CD14-positive monocyte (primary cell): ENCODE measurements around the gene CFAP57. TPM values are rescaled to one million over a fixed set of nuclear protein-coding genes. Genes with fewer than 3 reads are reported as not detected.

Experiments
- DNase-seq, 3 donors: peaks; one replicate each; pipeline ENCODE4 v3.0.0-alpha.2; 2011 to 2022
- H2AFZ ChIP-seq: 2 replicates; pipeline ENCODE4 v1.6.0; 2012; ENCODE audit warnings: mild to moderate bottlenecking, low read depth, low read length, inconsistent platforms; ENCODE audit not compliant: insufficient read depth, poor library complexity, severe bottlenecking
- H3K27ac ChIP-seq, 2 donors: 1 replicate in 1 of 2; 2 replicates in 1 of 2; pipeline ENCODE4 v1.5.1; 2012 to 2013; ENCODE audit warnings: low read length in 2 of 2, control low read depth in 1 of 2, inconsistent platforms in 1 of 2, low read depth in 1 of 2, mild to moderate bottlenecking in 1 of 2
- H3K27me3 ChIP-seq, 2 donors: one replicate each; pipeline versions ENCODE4 v1.6.0 to v1.6.1; 2011 to 2013; ENCODE audit warnings: low read length in 2 of 2; ENCODE audit not compliant: control insufficient read depth in 2 of 2, insufficient read depth in 2 of 2
- H3K36me3 ChIP-seq, 2 donors: replicated peaks in 1 of 2; 1 replicate in 1 of 2; 2 replicates in 1 of 2; pipeline versions ENCODE4 v1.5.1 to v1.6.1; 2012 to 2013; ENCODE audit warnings: low read length in 2 of 2, control low read depth in 1 of 2, inconsistent platforms in 1 of 2, mild to moderate bottlenecking in 1 of 2; ENCODE audit not compliant: insufficient read depth in 2 of 2, control insufficient read depth in 1 of 2
- H3K4me1 ChIP-seq, 2 donors: 1 replicate in 1 of 2; 2 replicates in 1 of 2; pipeline versions ENCODE4 v1.5.1 to v1.6.1; 2012 to 2013; ENCODE audit warnings: low read length in 2 of 2, control low read depth in 1 of 2, inconsistent platforms in 1 of 2, mild to moderate bottlenecking in 1 of 2, moderate library complexity in 1 of 2; ENCODE audit not compliant: insufficient read depth in 2 of 2, control insufficient read depth in 1 of 2
- H3K4me2 ChIP-seq: replicated peaks from 2 replicates; pipeline ENCODE3; 2012; ENCODE audit warnings: low read length, moderate library complexity, mild to moderate bottlenecking; ENCODE audit not compliant: poor library complexity, severe bottlenecking; ENCODE audit errors: extremely low read depth
- H3K4me3 ChIP-seq, 3 experiments: fragments of 200-600 bp in 1 of 3; sonication (generic) in 1 of 3; replicated peaks in 1 of 3; 1 replicate in 2 of 3; 2 replicates in 1 of 3; pipeline ENCODE4 v1.5.1; 2011 to 2013; ENCODE audit warnings: low read length in 3 of 3, mild to moderate bottlenecking in 3 of 3, control low read depth in 2 of 3, low read depth in 2 of 3, inconsistent platforms in 1 of 3, moderate library complexity in 1 of 3
- H3K79me2 ChIP-seq: 2 replicates; pipeline ENCODE4 v1.6.0; 2012; ENCODE audit warnings: mild to moderate bottlenecking, control low read depth, inconsistent platforms, low read length, moderate library complexity; ENCODE audit not compliant: insufficient read depth
- H3K9ac ChIP-seq: 2 replicates; pipeline ENCODE4 v1.6.0; 2017; ENCODE audit warnings: low read length, mild to moderate bottlenecking; ENCODE audit not compliant: insufficient read depth, poor library complexity, severe bottlenecking
- H3K9me3 ChIP-seq, 2 donors: replicated peaks in 1 of 2; 1 replicate in 1 of 2; 2 replicates in 1 of 2; pipeline versions ENCODE4 v1.5.1 to v1.6.1; 2012 to 2013; ENCODE audit warnings: low read length in 2 of 2, control low read depth in 1 of 2; ENCODE audit not compliant: control insufficient read depth in 1 of 2, insufficient read depth in 1 of 2
- H4K20me1 ChIP-seq: 2 replicates; pipeline ENCODE4 v1.6.0; 2012; ENCODE audit warnings: mild to moderate bottlenecking, low read length, control low read depth, moderate library complexity; ENCODE audit not compliant: insufficient read depth
- H3K27ac Mint-ChIP-seq, 7 donors: one replicate each; pipeline ENCODE4 v1.8.0; 2020; ENCODE audit warnings: mild to moderate bottlenecking in 7 of 7, mixed read lengths in 7 of 7, moderate library complexity in 6 of 7, inconsistent platforms in 2 of 7
- H3K27me3 Mint-ChIP-seq, 3 donors: one replicate each; pipeline ENCODE4 v1.8.0; 2021 to 2022; ENCODE audit warnings: low read depth in 3 of 3, mild to moderate bottlenecking in 3 of 3, mixed read lengths in 3 of 3, moderate library complexity in 3 of 3, inconsistent platforms in 1 of 3
- H3K36me3 Mint-ChIP-seq, 2 donors: one replicate each; pipeline ENCODE4 v1.8.0; 2020; ENCODE audit warnings: mixed read lengths in 2 of 2, inconsistent platforms in 1 of 2, mild to moderate bottlenecking in 1 of 2
- H3K4me1 Mint-ChIP-seq: one replicate; pipeline ENCODE4 v1.8.0; 2020; ENCODE audit warnings: mild to moderate bottlenecking, mixed read lengths
- H3K4me3 Mint-ChIP-seq, 2 donors: one replicate each; pipeline ENCODE4 v1.8.0; 2020; ENCODE audit warnings: mild to moderate bottlenecking in 2 of 2, mixed read lengths in 2 of 2, moderate library complexity in 1 of 2
- H3K9me3 Mint-ChIP-seq, 7 donors: one replicate each; pipeline ENCODE4 v1.8.0; 2020 to 2022; ENCODE audit warnings: mixed read lengths in 7 of 7, mild to moderate bottlenecking in 6 of 7, moderate library complexity in 6 of 7, inconsistent platforms in 2 of 7
- WGBS: methylation state at CpG from one replicate; pipeline ENCODE4 v1.1.5; 2013; ENCODE audit warnings: missing lambda C conversion rate; ENCODE audit not compliant: insufficient coverage; 5-methylcytosine and 5-hydroxymethylcytosine counted together
- intact Hi-C, 2 donors: fragments of 100-400 bp; cut with micrococcal nuclease; formaldehyde crosslinking; loops; one replicate each; pipeline versions ENCODE4 v1.15.0 to v1.15.1; 2023
- polyA plus RNA-seq, 3 donors: library from polyadenylated mRNA; depleted of rRNA in 1 of 3; unstranded in 2 of 3; stranded (reverse) in 1 of 3; fragments of 300-500 nt in 2 of 3; fragments of >200 nt in 1 of 3; fragmentation: Illumina TruSeq in 2 of 3; gene quantifications; 1 replicate in 2 of 3; 2 replicates in 1 of 3; pipeline ENCODE4 v1.2.3, GENCODE V29; 2012 to 2021
- TF ChIP-seq, protein P1 (sequence below): fragments of 200-600 bp; IDR thresholded peaks from one replicate; pipeline ENCODE4 v1.8.0; 2022; ENCODE audit warnings: antibody characterized with exemption, mild to moderate bottlenecking

CFAP57 gene
- polyA plus RNA-seq, 3 donors: 0.01 to 0.05 TPM; not detected in 1

DNA sequence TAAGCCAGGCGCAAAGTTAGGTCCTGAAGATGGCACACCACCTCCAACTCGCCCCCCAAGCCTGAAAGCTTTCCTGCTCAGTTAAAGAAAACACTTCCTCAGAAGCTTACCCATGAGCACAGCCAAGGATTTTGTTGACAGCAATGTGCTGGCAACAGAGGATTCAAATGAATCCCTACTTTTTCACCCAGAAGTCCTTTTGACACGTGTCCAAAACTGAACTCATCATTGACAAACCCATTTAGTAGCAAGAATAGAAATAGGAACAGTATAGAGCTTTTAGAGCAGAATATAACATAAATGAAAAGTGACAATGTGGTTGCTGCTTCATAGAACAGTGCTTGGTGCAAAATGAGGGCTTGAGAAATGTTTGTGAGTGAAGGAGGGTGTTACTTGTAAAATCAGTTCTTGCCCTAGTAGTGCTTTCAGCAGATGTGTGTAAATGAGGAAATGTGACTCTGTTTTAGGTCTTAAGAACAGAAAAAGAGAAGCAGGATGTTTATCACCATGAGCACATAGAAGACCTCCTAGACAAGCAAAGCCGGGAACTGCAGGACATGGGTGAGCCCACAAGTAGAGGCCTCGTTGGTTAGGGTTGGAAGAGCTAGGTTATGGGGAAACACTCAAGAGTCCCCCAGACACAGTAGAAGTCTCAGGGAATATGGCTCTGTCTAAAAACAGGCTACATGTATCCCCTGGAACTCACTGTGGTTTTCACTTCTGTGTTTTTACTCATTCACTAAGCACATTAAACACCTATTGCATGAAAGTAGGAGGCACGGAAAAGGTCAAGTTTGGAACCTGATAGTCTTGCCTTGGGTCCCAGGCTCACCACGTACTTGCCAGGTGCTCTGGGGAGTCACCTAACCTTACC is 49.0 kb downstream of the CFAP57 start:
- no peaks in the 10 kb centered on the region for H3K9me3 Mint-ChIP-seq
- Histone ChIP-seq H3K4me2 (no peak overlapping the region), H3K9me3 (no peaks in the 10 kb centered on the region), H3K79me2 (no peaks in the 10 kb centered on the region), H3K9ac (no peak overlapping the region), H3K4me1 (peaks cover 10 to 11% of the 10 kb centered on the region in 2 donors), H2AFZ (peak overlapping the region; percentile 58), H3K4me3 (no peak overlapping the region), H3K36me3 (no peaks in the 10 kb centered on the region), H3K27me3 (no peaks in the 10 kb centered on the region), H3K27ac (no peak overlapping the region), H4K20me1 (no peaks in the 10 kb centered on the region)
- TF ChIP-seq, protein P1, sequence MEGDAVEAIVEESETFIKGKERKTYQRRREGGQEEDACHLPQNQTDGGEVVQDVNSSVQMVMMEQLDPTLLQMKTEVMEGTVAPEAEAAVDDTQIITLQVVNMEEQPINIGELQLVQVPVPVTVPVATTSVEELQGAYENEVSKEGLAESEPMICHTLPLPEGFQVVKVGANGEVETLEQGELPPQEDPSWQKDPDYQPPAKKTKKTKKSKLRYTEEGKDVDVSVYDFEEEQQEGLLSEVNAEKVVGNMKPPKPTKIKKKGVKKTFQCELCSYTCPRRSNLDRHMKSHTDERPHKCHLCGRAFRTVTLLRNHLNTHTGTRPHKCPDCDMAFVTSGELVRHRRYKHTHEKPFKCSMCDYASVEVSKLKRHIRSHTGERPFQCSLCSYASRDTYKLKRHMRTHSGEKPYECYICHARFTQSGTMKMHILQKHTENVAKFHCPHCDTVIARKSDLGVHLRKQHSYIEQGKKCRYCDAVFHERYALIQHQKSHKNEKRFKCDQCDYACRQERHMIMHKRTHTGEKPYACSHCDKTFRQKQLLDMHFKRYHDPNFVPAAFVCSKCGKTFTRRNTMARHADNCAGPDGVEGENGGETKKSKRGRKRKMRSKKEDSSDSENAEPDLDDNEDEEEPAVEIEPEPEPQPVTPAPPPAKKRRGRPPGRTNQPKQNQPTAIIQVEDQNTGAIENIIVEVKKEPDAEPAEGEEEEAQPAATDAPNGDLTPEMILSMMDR: no peak
- peaks cover 0 to 2% (median 0%) of the 10 kb centered on the region in 3 donors for H3K27me3 Mint-ChIP-seq
- H3K27ac Mint-ChIP-seq: peak overlapping the region in 4 of 7 donors; percentile 3 to 57 (median 44)
- peak overlapping the region in 1 of 2 donors; percentile 56 for H3K4me3 Mint-ChIP-seq
- intact Hi-C loops: no loop called here
- peaks cover 15% of the 10 kb centered on the region for H3K4me1 Mint-ChIP-seq
- WGBS: 29% methylated on average over 4 of the region's 7 CpGs
- no peaks in the 10 kb centered on the region for H3K36me3 Mint-ChIP-seq
- DNase-seq: peak in 1 of 3 donors; percentile 21

DNA sequence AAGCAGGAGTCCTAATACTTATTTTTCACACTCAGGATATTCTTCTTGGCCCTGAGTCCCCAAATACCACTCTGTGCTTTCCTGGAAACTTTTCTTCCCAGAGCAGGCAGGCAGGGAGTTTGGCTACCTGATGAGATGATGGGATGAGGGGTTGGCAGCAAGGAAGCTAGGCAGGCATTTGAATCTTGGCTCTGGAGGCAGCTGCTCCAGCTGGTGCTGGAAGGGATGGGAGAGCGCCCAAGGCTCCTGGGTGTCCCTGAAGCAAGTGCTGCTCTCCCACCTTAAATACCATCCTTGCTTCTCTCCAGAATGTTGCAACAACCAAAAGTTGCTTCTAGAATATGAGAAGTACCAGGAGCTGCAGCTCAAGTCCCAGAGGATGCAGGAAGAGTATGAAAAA is 49.7 kb downstream of the CFAP57 start:
- TF ChIP-seq, protein P1: no peak
- Histone ChIP-seq H3K4me3 (no peak overlapping the region), H3K79me2 (no peaks in the 10 kb centered on the region), H3K27me3 (no peaks in the 10 kb centered on the region), H2AFZ (no peak overlapping the region), H3K4me2 (no peak overlapping the region), H3K36me3 (no peaks in the 10 kb centered on the region), H3K9me3 (no peaks in the 10 kb centered on the region), H3K9ac (no peak overlapping the region), H3K27ac (no peak overlapping the region), H4K20me1 (no peaks in the 10 kb centered on the region), H3K4me1 (peaks cover 10 to 11% of the 10 kb centered on the region in 2 donors)
- peaks cover 15% of the 10 kb centered on the region for H3K4me1 Mint-ChIP-seq
- intact Hi-C loops: no loop called here
- no peaks in the 10 kb centered on the region for H3K9me3 Mint-ChIP-seq
- H3K36me3 Mint-ChIP-seq: no peaks in the 10 kb centered on the region
- no peak overlapping the region for H3K4me3 Mint-ChIP-seq
- no CpG with 5 or more reads among the region's 1 CpG for WGBS
- DNase-seq: no peak
- H3K27ac Mint-ChIP-seq: no peak overlapping the region
- peaks cover 0 to 2% (median 0%) of the 10 kb centered on the region in 3 donors for H3K27me3 Mint-ChIP-seq
